GM12892 (cell line): ENCODE measurements around the gene CRHBP.

ENCODE experiments used
- POLR2A ChIP-seq: IDR thresholded peaks from 2 replicates; pipeline ENCODE4 v1.6.1; 2011; ENCODE audit warnings: low read depth, low read length, control low read depth
- TAF1 ChIP-seq: IDR thresholded peaks from 2 replicates; pipeline ENCODE4 v1.6.1; 2011; ENCODE audit warnings: low read depth, mild to moderate bottlenecking, control low read depth, low read length, borderline replicate concordance

- TF ChIP-seq POLR2A (no peak), TAF1 (no peak)
These were observed 22.8 kb upstream of the CRHBP start for GRCh38 chr5:76930083-76930482.
